ENCODE measurements around the gene SMAD3.

GRCh38 chr15:67137319-67137718 is 71.9 kb downstream of the SMAD3 start:
- TF ChIP-seq ZNF416 (tag by site-specific recombination; IDR thresholded peaks at IDR 0.05), result no peak
- no peak for TF ChIP-seq ZNF274 (IDR thresholded peaks at IDR 0.05; ENCODE audit: low read length)
- TF ChIP-seq ZNF274 (tag by site-specific recombination; IDR thresholded peaks at IDR 0.05; ENCODE audit: borderline replicate concordance), result no peak
- no peak for TF ChIP-seq CTCF (tag by site-specific recombination; IDR thresholded peaks at IDR 0.05)
- TF ChIP-seq ZNF223 (tag by site-specific recombination; IDR thresholded peaks at IDR 0.05), result no peak
- TF ChIP-seq YY1 (tag by site-specific recombination; IDR thresholded peaks at IDR 0.05), result no peak
- no peak for TF ChIP-seq REST (tag by site-specific recombination; IDR thresholded peaks at IDR 0.05)
- TF ChIP-seq ZNF792 (tag by site-specific recombination; IDR thresholded peaks at IDR 0.05), result no peak
- TF ChIP-seq ZNF558 (tag by site-specific recombination; IDR thresholded peaks at IDR 0.05), result no peak
